HCEC 1CT (cell line): ENCODE measurements around the gene MRGPRG.

Experiments
- DNase-seq: peaks from one replicate; pipeline ENCODE4 v3.0.0-alpha.2; 2017

MRGPRG gene

GRCh38 chr11:3194016-3194816 lies 24.4 kb downstream of the MRGPRG start:
- DNase-seq = no peak

- no peak for DNase-seq
These were observed 25.1 kb downstream of the MRGPRG start for GRCh38 chr11:3193373-3194015.

GRCh38 chr11:3192511-3193372 lies 25.9 kb downstream of the MRGPRG start:
- DNase-seq = no peak

GRCh38 chr11:3191586-3192324 lies 26.9 kb downstream of the MRGPRG start:
- DNase-seq = no peak

GRCh38 chr11:3190600-3190999 lies 28.0 kb downstream of the MRGPRG start:
- no peak for DNase-seq

- no peak for DNase-seq
These were observed 28.6 kb downstream of the MRGPRG start for GRCh38 chr11:3189886-3190583.

GRCh38 chr11:3189196-3189843 lies 29.3 kb downstream of the MRGPRG start:
- DNase-seq = no peak

- no peak for DNase-seq
These were observed 30.0 kb downstream of the MRGPRG start for GRCh38 chr11:3188496-3189195.

GRCh38 chr11:3186166-3186953 lies 32.3 kb downstream of the MRGPRG start:
- DNase-seq = no peak

GRCh38 chr11:3184732-3185347 lies 33.8 kb downstream of the MRGPRG start:
- no peak for DNase-seq

- no peak for DNase-seq
These were observed 35.1 kb downstream of the MRGPRG start for GRCh38 chr11:3183523-3183922.

GRCh38 chr11:3182462-3182852 lies 36.2 kb downstream of the MRGPRG start:
- DNase-seq = no peak

- no peak for DNase-seq
These were observed 36.7 kb downstream of the MRGPRG start for GRCh38 chr11:3181725-3182461.

GRCh38 chr11:3180869-3181268 lies 37.7 kb downstream of the MRGPRG start:
- no peak for DNase-seq

GRCh38 chr11:3178349-3178748 lies 40.3 kb downstream of the MRGPRG start:
- DNase-seq = no peak

- DNase-seq = peak; percentile 35
These were observed 40.7 kb downstream of the MRGPRG start for GRCh38 chr11:3177931-3178330.

GRCh38 chr11:3176487-3176886 lies 42.1 kb downstream of the MRGPRG start:
- DNase-seq = no peak

- no peak for DNase-seq
These were observed 43.4 kb downstream of the MRGPRG start for GRCh38 chr11:3175194-3175593.

- no peak for DNase-seq
These were observed 44.2 kb downstream of the MRGPRG start for GRCh38 chr11:3174387-3174786.
